Lung (tissue), 12 donors: ENCODE measurements around the gene ARHGEF4. TPM values are rescaled to one million over a fixed set of nuclear protein-coding genes. Genes with fewer than 3 reads are reported as not detected.

ENCODE experiments used
- ATAC-seq: fragments of 200-7000 bp; cut with Tn5 transposase; one replicate; pipeline ENCODE4 v1.9.1; 2020; ENCODE audit warnings: moderate number of reproducible peaks; ENCODE audit not compliant: insufficient read depth, low FRiP score
- DNase-seq, 3 donors: peaks; one replicate each; pipeline ENCODE4 v3.0.0-alpha.2; 2013 to 2017
- H3K27ac ChIP-seq, 2 donors: one replicate each; pipeline ENCODE4 v1.5.1; 2013; ENCODE audit warnings: mild to moderate bottlenecking in 2 of 2, moderate library complexity in 2 of 2, control low read depth in 1 of 2, inconsistent platforms in 1 of 2, low read depth in 1 of 2, low read length in 1 of 2
- H3K27me3 ChIP-seq, 3 donors: one replicate each; pipeline ENCODE4 v1.5.1; 2013; ENCODE audit warnings: low read length in 2 of 3; ENCODE audit not compliant: control insufficient read depth in 3 of 3, insufficient read depth in 3 of 3
- H3K36me3 ChIP-seq, 4 donors: one replicate each; pipeline ENCODE4 v1.5.1; 2013; ENCODE audit warnings: low read length in 4 of 4, mild to moderate bottlenecking in 1 of 4, moderate library complexity in 1 of 4; ENCODE audit not compliant: control insufficient read depth in 4 of 4, insufficient read depth in 4 of 4
- H3K4me1 ChIP-seq, 5 donors: one replicate each; pipeline ENCODE4 v1.5.1; 2013; ENCODE audit warnings: low read length in 5 of 5, mild to moderate bottlenecking in 2 of 5, moderate library complexity in 1 of 5; ENCODE audit not compliant: control insufficient read depth in 5 of 5, insufficient read depth in 5 of 5
- H3K4me3 ChIP-seq: one replicate; pipeline ENCODE4 v1.5.1; 2013; ENCODE audit warnings: mild to moderate bottlenecking, control low read depth, moderate library complexity
- H3K9ac ChIP-seq, 2 donors: one replicate each; pipeline ENCODE4 v1.5.1; 2013; ENCODE audit warnings: low read length in 2 of 2, control low read depth in 1 of 2; ENCODE audit not compliant: insufficient read depth in 1 of 2
- H3K9me3 ChIP-seq, 4 donors: one replicate each; pipeline ENCODE4 v1.5.1; 2013; ENCODE audit warnings: low read length in 3 of 4, mild to moderate bottlenecking in 1 of 4, moderate library complexity in 1 of 4; ENCODE audit not compliant: control insufficient read depth in 4 of 4, insufficient read depth in 3 of 4
- WGBS, 2 donors: extraction: QIAGEN DNeasy Blood & Tissue Kit; methylation state at CpG; one replicate each; pipeline ENCODE4 v1.1.7; 2013; 5-methylcytosine and 5-hydroxymethylcytosine counted together
- polyA plus RNA-seq, 2 donors: library from polyadenylated mRNA; stranded (reverse); fragments of 200-250 nt; gene quantifications; one replicate each; pipeline ENCODE4 v1.2.1, GENCODE V29; 2013
- total RNA-seq, 2 donors: library from RNA; depleted of rRNA in 1 of 2; stranded (reverse); fragments of >200 nt in 1 of 2; gene quantifications; one replicate each; pipeline ENCODE4 v1.2.1, GENCODE V29; 2014 to 2021
- TF ChIP-seq, protein P1 (sequence below): IDR thresholded peaks from 2 replicates; pipeline ENCODE4 v1.5.1; 2012; ENCODE audit warnings: mild to moderate bottlenecking; ENCODE audit errors: control extremely low read depth, extremely low read depth
- donor health status: control.
- donor health status: control.
- donor health status: Bipolar disorder and iron deficiency.
- donor health status: healthy.
- donor health status: DM: yes; HTN: yes; CAD: no.

The ARHGEF4 gene
- total and polyA plus RNA-seq, 4 donors = 1.8 to 15.9 (median 6.9) TPM

DNA sequence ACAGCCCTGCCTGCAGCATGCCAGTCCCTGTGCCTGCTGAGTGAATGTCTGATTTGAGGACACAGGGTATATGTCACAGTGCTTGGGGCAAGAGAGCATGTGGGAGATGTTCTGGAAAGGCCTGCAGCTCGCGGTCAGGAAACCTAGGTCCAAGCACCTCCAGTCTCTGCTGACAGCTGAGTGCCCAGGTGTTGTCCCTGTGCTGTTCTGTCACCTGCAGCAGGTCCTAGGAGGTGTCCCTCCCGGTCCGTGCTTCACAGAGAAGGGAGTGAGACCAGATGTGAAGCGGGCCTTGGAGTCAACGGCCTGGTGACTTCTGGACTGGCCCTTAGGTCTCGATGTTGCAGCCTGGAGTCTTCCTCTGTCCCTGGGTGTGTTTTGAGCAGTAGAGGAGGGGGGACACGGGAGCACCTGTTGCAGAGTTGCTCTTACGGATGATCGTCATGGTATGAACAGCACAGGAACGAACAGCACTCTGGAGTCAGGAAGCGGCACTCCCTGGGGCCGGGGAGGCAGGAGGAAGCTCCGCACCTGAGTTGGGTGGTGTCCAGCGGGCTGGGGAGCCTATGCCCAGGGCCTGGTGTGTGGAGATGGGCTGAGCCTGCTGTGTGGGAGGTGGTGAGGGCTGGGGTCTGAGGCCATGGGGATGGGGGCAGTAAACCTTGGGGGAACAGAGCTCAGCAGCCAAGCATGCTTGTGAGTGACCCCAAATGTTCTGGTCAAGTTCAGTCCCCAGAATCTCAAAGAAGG lies 21.6 kb upstream of the ARHGEF4 start:
- no peaks in the 10 kb centered on the region for H3K27me3 ChIP-seq
- peaks cover 0 to 3% (median 0%) of the 10 kb centered on the region in 4 donors for H3K9me3 ChIP-seq
- TF ChIP-seq, protein P1, sequence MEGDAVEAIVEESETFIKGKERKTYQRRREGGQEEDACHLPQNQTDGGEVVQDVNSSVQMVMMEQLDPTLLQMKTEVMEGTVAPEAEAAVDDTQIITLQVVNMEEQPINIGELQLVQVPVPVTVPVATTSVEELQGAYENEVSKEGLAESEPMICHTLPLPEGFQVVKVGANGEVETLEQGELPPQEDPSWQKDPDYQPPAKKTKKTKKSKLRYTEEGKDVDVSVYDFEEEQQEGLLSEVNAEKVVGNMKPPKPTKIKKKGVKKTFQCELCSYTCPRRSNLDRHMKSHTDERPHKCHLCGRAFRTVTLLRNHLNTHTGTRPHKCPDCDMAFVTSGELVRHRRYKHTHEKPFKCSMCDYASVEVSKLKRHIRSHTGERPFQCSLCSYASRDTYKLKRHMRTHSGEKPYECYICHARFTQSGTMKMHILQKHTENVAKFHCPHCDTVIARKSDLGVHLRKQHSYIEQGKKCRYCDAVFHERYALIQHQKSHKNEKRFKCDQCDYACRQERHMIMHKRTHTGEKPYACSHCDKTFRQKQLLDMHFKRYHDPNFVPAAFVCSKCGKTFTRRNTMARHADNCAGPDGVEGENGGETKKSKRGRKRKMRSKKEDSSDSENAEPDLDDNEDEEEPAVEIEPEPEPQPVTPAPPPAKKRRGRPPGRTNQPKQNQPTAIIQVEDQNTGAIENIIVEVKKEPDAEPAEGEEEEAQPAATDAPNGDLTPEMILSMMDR = no peak
- no peaks in the 10 kb centered on the region for H3K36me3 ChIP-seq
- no peak overlapping the region for H3K27ac ChIP-seq
- WGBS, 2 donors = 85 to 89% methylated on average over 15 of the region's 15 CpGs
- H3K4me3 ChIP-seq = no peak overlapping the region
- peaks cover 0 to 11% (median 3%) of the 10 kb centered on the region in 5 donors for H3K4me1 ChIP-seq
- no peak for ATAC-seq
- H3K9ac ChIP-seq = no peak overlapping the region
- DNase-seq = no peak

DNA sequence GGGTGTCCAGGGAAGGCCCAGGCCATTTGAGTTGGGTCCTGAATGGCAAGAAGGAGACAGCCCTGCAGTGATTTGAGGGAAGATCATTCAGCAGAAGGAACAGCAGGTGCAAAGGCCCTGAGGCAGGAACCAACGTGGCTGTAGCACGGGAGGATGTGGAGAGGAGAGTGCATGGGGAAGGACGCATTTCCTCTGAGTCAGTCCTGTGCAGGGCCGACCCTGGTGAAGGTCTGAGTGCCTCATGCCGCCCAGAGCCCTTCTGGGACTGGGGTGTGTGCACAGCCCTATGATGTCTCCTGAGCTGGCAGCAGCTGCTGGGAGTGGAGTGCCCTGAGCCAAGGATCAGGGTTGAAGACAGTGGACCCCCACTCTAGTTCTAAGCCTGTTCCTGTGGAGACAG lies 17.9 kb upstream of the ARHGEF4 start:
- Histone ChIP-seq H3K27ac (no peak overlapping the region), H3K9me3 (peaks cover 0 to 3% (median 0%) of the 10 kb centered on the region in 4 donors), H3K36me3 (no peaks in the 10 kb centered on the region), H3K4me3 (no peak overlapping the region), H3K4me1 (peaks cover 0 to 17% (median 3%) of the 10 kb centered on the region in 5 donors), H3K27me3 (no peaks in the 10 kb centered on the region), H3K9ac (no peak overlapping the region)
- WGBS, 2 donors = 56 to 74% methylated on average over 5 of the region's 5 CpGs
- ATAC-seq (no peak), DNase-seq (no peak)
- TF ChIP-seq, protein P1 = no peak

DNA sequence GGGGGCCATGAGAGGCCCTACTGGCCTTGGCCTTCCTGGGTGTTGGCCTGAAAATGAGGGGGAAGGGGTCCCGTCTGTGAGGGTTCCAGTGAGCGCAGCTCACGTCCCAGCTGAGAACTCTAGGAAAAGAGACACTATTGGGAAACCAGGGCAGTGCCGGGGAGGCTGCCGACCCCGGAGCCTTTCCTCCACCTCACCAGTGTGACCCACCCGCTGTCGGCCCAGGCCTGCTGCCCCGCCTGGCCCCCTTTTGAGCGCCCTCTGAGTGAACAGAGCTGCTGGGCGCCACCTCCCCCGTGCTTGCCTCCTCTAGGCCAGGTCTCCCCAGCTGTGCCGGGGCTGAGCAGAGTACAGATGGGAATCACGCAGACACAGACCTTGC lies 17.5 kb upstream of the ARHGEF4 start:
- no peak for DNase-seq
- Histone ChIP-seq H3K27me3 (no peaks in the 10 kb centered on the region), H3K9me3 (peaks cover 0 to 3% (median 0%) of the 10 kb centered on the region in 4 donors), H3K4me3 (no peak overlapping the region), H3K36me3 (no peaks in the 10 kb centered on the region), H3K9ac (no peak overlapping the region), H3K27ac (no peak overlapping the region), H3K4me1 (peaks cover 0 to 17% (median 3%) of the 10 kb centered on the region in 5 donors)
- ATAC-seq = no peak
- 81 to 84% methylated on average over 14 of the region's 14 CpGs for WGBS, 2 donors
- TF ChIP-seq, protein P1 = no peak
